ENCODE results near the gene DNAJC8. TPM values are rescaled to one million over a fixed set of nuclear protein-coding genes. Genes with fewer than 3 reads are reported as not detected.

Gene DNAJC8
- polyA plus RNA-seq, 1 of the 3 experiments (the other 2 are of a cell fraction): 50.9 TPM

GRCh38 chr1:28155628-28156027, 77.2 kb downstream of the DNAJC8 start:
- Histone ChIP-seq H3K9me2 (no peaks in the 10 kb centered on the region), H3K79me2 (ENCODE audit: insufficient read depth) (no peaks in the 10 kb centered on the region), H3K4me2 (no peak overlapping the region), H4K20me1 (ENCODE audit: insufficient read depth) (no peaks in the 10 kb centered on the region), H3K4me3 (ENCODE audit: low read depth in 2 of 2, low read length in 1 of 2) (no peak overlapping the region), H3K4me1 (ENCODE audit: control insufficient read depth in 1 of 2, insufficient read depth in 2 of 2, low read depth in 1 of 2, low read length in 1 of 2) (no peaks in the 10 kb centered on the region), H3F3A (replicated peaks; ENCODE audit: insufficient read depth) (no peaks in the 10 kb centered on the region), H2AFZ (ENCODE audit: low read depth) (no peak overlapping the region), H3K9me3 (no peaks in the 10 kb centered on the region), H3K27me3 (ENCODE audit: insufficient read depth) (no peaks in the 10 kb centered on the region), H3K9ac (no peak overlapping the region), H3K27ac (ENCODE audit: low read depth in 2 of 2, low read length in 1 of 2) (no peak overlapping the region), H3K36me3 (replicated peaks in 1 of 2; ENCODE audit: control insufficient read depth in 1 of 2, insufficient read depth in 2 of 2, low read length in 1 of 2) (no peaks in the 10 kb centered on the region)
- no peak for DNase-seq
- ChIA-PET POLR2A (no interaction called here), CTCF (no interaction called here)
- TF ChIP-seq FOXM1 (IDR thresholded peaks at IDR 0.05; ENCODE audit: low read depth) (no peak), RXRA (IDR thresholded peaks at IDR 0.05; ENCODE audit: borderline replicate concordance, low read depth) (no peak), POLR2AphosphoS5 (IDR thresholded peaks at IDR 0.05; ENCODE audit: low read depth, low read length) (no peak), FOSL2 (IDR thresholded peaks at IDR 0.05; ENCODE audit: borderline replicate concordance, low read depth) (no peak), CHD2 (IDR thresholded peaks at IDR 0.05; ENCODE audit: low read length, partially characterized antibody) (no peak), CTCF (IDR thresholded peaks at IDR 0.05) (no peak), RAD21 (IDR thresholded peaks at IDR 0.05; ENCODE audit: low read length) (no peak), IRF3 (IDR thresholded peaks at IDR 0.05; ENCODE audit: low read depth, low read length) (no peak), MAX (IDR thresholded peaks at IDR 0.05; ENCODE audit: low read depth) (no peak), YY1 (IDR thresholded peaks at IDR 0.05; ENCODE audit: low read depth) (no peak), GABPA (IDR thresholded peaks at IDR 0.05; ENCODE audit: low read depth) (no peak), SMC3 (IDR thresholded peaks at IDR 0.05; ENCODE audit: low read depth, low read length) (no peak), TAF1 (IDR thresholded peaks at IDR 0.05; ENCODE audit: borderline replicate concordance, low read depth, low read length) (no peak), ZBTB33 (IDR thresholded peaks at IDR 0.05; ENCODE audit: borderline replicate concordance, low read depth) (no peak), RFX5 (IDR thresholded peaks at IDR 0.05; ENCODE audit: low read length) (no peak), MEF2A (IDR thresholded peaks at IDR 0.05; ENCODE audit: borderline replicate concordance, low read depth) (no peak)
- 88% methylated on average over 4 of the region's 4 CpGs for whole genome bisulfite sequencing (ENCODE audit: low lambda C conversion rate)
